Measurements from ENCODE around the gene MUL1. TPM values are rescaled to one million over a fixed set of nuclear protein-coding genes. Genes with fewer than 3 reads are reported as not detected.

Gene MUL1
- total RNA-seq, 1 donor from 2014 or later, result 19.4 TPM

DNA sequence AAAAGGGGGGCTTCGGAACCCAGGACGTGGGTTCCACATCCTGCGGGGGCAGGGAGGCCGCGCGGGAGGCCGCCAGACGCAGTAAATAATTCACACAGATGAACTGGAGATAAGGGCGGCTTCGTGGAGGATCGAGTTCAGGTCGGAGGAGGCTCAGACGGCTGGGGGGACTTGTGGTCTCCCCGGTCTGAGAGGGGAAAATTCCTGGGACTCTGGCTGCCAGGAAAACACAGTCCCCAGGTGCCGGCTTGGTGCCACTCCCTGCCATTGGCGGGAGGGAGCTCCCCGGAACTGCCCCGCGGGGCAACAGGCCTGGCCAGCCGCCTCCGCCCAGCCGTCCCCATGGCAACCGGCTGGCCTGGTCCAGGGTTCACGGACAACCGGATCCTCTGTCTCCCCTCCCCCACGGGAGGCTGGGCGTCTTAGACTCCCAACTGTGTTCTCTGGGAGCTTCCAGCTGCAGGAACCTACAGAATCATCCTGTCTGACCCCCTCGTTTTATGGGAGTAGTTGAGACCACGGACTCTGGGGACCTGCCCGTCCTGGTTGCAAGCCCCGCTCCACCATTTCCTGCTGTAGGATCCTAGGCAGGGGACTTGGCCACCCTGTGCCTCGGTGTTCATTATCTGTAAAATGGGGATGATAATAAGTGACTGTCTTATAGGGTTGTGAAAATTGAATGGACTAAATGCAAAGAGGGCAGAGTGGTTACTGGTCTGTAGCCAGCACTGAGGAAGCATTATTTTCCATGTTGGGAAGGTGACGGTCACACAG, 31.5 kb downstream of the MUL1 start:
- Mint-ChIP-seq H3K4me1 (no peaks in the 10 kb centered on the region), H3K36me3 (ENCODE audit: low read depth) (no peaks in the 10 kb centered on the region), H3K27me3 (peaks cover 66% of the 10 kb centered on the region), H3K4me3 (no peak overlapping the region), H3K27ac (no peak overlapping the region), H3K9me3 (no peaks in the 10 kb centered on the region)
- DNase-seq, result no peak
- intact Hi-C loops (cut with micrococcal nuclease), result no loop called here

DNA sequence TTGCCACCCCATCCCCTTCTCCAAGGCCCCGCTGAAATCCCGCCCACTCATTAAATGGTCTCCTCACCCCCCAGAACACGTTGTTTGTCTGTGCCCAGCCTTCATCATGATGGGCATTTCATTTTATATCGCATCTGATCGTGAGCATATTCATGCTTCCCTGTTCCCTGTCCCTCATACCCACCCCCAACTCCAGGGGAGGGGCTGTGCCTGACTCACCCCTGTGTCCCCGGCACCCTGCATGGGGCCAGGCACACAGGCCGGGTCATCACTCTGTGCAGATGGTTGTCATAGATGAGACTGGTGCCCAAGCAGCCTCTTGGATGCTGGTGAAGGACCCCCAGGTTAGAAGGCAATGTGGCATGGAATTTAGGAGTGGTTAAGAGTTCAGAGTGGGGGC, 33.0 kb downstream of the MUL1 start:
- Mint-ChIP-seq H3K4me1 (no peaks in the 10 kb centered on the region), H3K27me3 (peaks cover 57% of the 10 kb centered on the region), H3K9me3 (no peaks in the 10 kb centered on the region), H3K27ac (no peak overlapping the region), H3K4me3 (no peak overlapping the region), H3K36me3 (ENCODE audit: low read depth) (no peaks in the 10 kb centered on the region)
- intact Hi-C loops (cut with micrococcal nuclease), result no loop called here
- no peak for DNase-seq

GRCh38 chr1:20474333-20474975, 33.5 kb downstream of the MUL1 start:
- Mint-ChIP-seq H3K27me3 (peaks cover 55% of the 10 kb centered on the region), H3K9me3 (no peaks in the 10 kb centered on the region), H3K36me3 (ENCODE audit: low read depth) (no peaks in the 10 kb centered on the region), H3K4me1 (no peaks in the 10 kb centered on the region), H3K27ac (no peak overlapping the region), H3K4me3 (no peak overlapping the region)
- DNase-seq, result no peak
- intact Hi-C loops (cut with micrococcal nuclease), result no loop called here

GRCh38 chr1:20473894-20474293, 34.1 kb downstream of the MUL1 start:
- H3K27ac Mint-ChIP-seq, result no peak overlapping the region
- H3K36me3 Mint-ChIP-seq (ENCODE audit: low read depth), result no peaks in the 10 kb centered on the region
- no peak for DNase-seq
- no peak overlapping the region for H3K4me3 Mint-ChIP-seq
- no peaks in the 10 kb centered on the region for H3K9me3 Mint-ChIP-seq
- peaks cover 49% of the 10 kb centered on the region for H3K27me3 Mint-ChIP-seq
- intact Hi-C loops (cut with micrococcal nuclease), result no loop called here
- no peaks in the 10 kb centered on the region for H3K4me1 Mint-ChIP-seq

DNA sequence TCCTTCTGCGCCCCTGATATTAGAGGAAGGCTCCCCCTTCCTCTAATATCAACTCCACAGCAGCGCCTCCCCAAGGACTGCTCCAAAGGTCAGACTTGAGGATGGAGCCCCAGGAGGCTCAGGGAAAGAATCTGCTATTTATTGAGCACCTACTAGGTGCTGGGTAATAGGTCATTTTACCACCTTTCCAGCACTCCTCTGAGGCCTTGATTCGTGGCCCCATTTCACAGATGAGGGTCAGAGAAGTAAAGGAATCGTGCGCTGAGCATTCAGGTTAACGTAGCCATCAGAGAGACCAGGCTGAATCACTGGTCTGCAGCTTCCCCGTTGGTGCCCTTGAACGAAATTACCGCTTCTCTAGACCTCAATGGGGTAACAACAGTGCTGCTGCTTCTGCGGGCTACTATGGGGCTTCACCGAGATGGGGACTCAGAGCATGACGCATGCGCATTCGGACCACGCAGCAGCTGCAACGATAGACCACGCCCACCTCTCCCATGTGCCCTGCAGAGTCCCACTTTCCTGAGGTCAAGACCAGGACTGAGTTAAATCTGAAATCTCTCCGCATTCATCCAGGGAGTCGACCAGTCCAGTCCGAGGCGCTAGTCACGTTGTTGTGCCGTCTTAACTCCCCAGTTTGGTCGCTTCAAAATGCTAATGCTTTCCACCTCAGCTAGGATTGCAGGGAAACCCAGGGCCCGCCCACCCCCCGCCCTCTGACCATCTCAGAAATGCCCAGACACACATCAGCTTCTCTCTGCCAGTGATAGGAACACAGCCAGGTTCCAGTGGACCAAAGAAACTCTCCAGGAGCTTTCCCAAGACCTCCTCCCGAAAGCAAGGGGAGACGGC, 34.9 kb downstream of the MUL1 start:
- Mint-ChIP-seq H3K27ac (no peak overlapping the region), H3K4me1 (no peaks in the 10 kb centered on the region), H3K4me3 (no peak overlapping the region), H3K9me3 (no peaks in the 10 kb centered on the region), H3K36me3 (ENCODE audit: low read depth) (no peaks in the 10 kb centered on the region), H3K27me3 (peaks cover 44% of the 10 kb centered on the region)
- peak; percentile 63 for DNase-seq
- intact Hi-C loops (cut with micrococcal nuclease), result no loop called here

DNA sequence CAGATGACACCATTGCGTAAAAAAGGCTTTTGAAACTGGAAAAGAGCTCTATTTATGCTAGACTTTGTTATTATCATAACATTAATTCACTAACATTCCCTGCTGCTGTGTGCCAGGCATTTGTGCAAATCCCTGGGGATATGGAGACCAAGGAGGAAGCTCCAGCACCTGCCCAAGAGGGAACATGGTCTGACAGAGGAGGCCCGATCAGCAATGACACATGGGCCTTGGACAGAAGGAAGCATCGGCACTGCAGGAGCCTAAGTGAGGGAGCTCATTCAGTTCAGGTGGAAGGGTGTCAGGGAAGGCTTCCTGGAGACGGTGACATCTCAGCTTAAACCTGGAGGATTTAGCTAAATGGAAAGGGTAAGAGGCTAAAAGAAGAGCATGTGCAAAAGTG, 35.8 kb downstream of the MUL1 start:
- Mint-ChIP-seq H3K9me3 (no peaks in the 10 kb centered on the region), H3K27me3 (peaks cover 41% of the 10 kb centered on the region), H3K36me3 (ENCODE audit: low read depth) (no peaks in the 10 kb centered on the region), H3K4me3 (no peak overlapping the region), H3K4me1 (no peaks in the 10 kb centered on the region), H3K27ac (no peak overlapping the region)
- intact Hi-C loops (cut with micrococcal nuclease), result no loop called here
- DNase-seq, result no peak

DNA sequence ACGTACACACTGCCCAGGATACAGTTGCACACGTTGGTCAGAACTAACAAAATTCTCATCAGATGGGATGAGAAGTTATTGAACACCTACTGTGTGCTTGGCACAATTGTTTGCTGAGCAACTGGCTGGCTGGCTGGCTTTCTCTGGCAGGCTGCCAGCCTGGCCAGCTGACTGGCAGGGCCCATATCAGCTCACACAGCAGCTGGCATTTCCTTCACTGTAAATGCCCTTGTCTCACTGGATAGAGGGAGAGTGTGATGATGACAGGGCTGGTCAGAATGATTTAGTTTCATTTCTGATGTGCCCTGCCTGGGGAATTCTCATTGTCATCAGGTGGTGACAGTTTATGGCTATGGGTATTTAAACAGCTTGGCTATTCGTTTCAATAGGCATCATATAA, 37.8 kb downstream of the MUL1 start:
- no peaks in the 10 kb centered on the region for H3K9me3 Mint-ChIP-seq
- H3K4me3 Mint-ChIP-seq, result no peak overlapping the region
- no peak overlapping the region for H3K27ac Mint-ChIP-seq
- DNase-seq, result no peak
- intact Hi-C loops (cut with micrococcal nuclease), result no loop called here
- H3K27me3 Mint-ChIP-seq, result peaks cover 31% of the 10 kb centered on the region
- H3K36me3 Mint-ChIP-seq (ENCODE audit: low read depth), result no peaks in the 10 kb centered on the region
- peaks cover 5% of the 10 kb centered on the region for H3K4me1 Mint-ChIP-seq

DNA sequence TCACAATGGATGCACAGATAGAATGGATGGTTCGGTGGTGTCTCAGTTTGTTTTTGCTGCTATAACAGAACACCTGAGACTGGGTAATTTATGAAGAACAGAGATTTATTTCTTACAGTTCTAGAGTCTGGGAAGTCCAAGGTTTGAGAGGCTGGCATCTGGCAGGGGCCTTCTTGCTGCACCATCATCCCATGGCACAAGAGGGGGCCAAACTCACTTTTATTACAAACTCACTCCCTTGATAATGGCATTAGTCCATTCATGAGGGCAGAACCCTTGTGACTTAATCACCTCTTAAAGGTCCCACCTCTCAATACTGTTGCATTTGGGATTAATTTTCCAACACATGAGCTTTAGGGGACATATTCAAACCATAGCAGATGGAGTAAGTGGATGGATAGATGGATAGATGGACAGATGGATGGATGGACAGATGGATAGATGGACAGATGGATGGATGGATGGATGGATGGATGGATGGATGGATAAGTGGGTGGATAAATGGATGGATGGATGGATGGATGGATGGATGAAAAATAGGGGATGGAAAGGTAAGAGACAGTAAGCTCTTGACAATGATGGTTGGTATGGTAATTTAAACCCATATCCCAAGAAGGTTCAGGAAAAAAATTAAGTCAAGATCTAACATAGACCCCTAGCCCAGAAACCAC, 38.4 kb downstream of the MUL1 start:
- Mint-ChIP-seq H3K9me3 (no peaks in the 10 kb centered on the region), H3K36me3 (ENCODE audit: low read depth) (no peaks in the 10 kb centered on the region), H3K27me3 (peaks cover 24% of the 10 kb centered on the region), H3K4me1 (peaks cover 5% of the 10 kb centered on the region), H3K27ac (no peak overlapping the region), H3K4me3 (no peak overlapping the region)
- intact Hi-C loops (cut with micrococcal nuclease), result no loop called here
- DNase-seq, result no peak

- H3K4me3 Mint-ChIP-seq, result no peak overlapping the region
- no peak overlapping the region for H3K27ac Mint-ChIP-seq
- DNase-seq, result no peak
- no peaks in the 10 kb centered on the region for H3K9me3 Mint-ChIP-seq
- H3K36me3 Mint-ChIP-seq (ENCODE audit: low read depth), result no peaks in the 10 kb centered on the region
- intact Hi-C loops (cut with micrococcal nuclease), result no loop called here
- H3K4me1 Mint-ChIP-seq, result peaks cover 5% of the 10 kb centered on the region
- peaks cover 14% of the 10 kb centered on the region for H3K27me3 Mint-ChIP-seq
Observed at GRCh38 chr1:20466273-20466672, 41.7 kb downstream of the MUL1 start.

GRCh38 chr1:20465187-20465586, 42.8 kb downstream of the MUL1 start:
- Mint-ChIP-seq H3K4me3 (no peak overlapping the region), H3K4me1 (peaks cover 5% of the 10 kb centered on the region), H3K9me3 (no peaks in the 10 kb centered on the region), H3K27ac (no peak overlapping the region), H3K27me3 (peaks cover 15% of the 10 kb centered on the region), H3K36me3 (ENCODE audit: low read depth) (no peaks in the 10 kb centered on the region)
- DNase-seq, result no peak
- intact Hi-C loops (cut with micrococcal nuclease), result no loop called here

DNA sequence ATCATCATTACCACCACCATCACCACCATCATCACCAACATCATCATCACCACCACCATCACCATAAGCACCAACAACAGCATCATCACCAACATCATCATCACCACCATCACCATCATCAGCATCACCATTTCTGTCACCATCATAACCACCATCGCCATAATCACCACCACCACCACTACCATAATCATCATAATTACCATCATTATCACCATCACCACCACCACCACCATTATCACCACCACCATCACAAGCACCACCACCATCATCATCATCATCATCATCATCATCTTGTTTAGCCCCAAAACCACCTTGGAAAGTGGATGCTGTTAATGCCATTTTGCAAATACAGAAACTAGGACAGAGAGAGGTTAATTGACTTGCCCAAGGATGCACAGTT, 44.4 kb downstream of the MUL1 start:
- peaks cover 20% of the 10 kb centered on the region for H3K27me3 Mint-ChIP-seq
- H3K4me3 Mint-ChIP-seq, result no peak overlapping the region
- no peaks in the 10 kb centered on the region for H3K9me3 Mint-ChIP-seq
- no peaks in the 10 kb centered on the region for H3K36me3 Mint-ChIP-seq (ENCODE audit: low read depth)
- no peak overlapping the region for H3K27ac Mint-ChIP-seq
- no peak for DNase-seq
- H3K4me1 Mint-ChIP-seq, result peaks cover 5% of the 10 kb centered on the region
- intact Hi-C loops (cut with micrococcal nuclease), result no loop called here

DNA sequence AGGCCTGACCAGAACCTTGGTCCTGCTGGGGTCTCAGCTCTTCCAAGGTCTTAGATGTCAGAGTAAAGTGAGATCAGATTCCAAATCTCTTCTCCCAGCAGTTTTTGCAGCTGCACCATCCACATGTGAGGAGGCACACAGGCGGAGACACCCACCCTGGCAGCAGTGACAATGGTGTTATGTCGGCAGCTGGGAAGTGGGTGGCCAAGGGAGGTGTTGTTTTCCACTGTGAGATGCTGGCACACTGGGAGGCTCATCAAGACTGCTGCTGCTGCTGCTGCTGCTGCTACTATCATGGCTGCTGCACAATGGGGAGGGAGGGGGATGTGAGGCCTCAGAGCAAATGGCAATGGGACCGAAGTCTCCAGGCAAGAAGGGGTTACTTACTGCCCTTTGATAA, 45.6 kb downstream of the MUL1 start:
- peaks cover 5% of the 10 kb centered on the region for H3K4me1 Mint-ChIP-seq
- H3K9me3 Mint-ChIP-seq, result no peaks in the 10 kb centered on the region
- intact Hi-C loops (cut with micrococcal nuclease), result no loop called here
- H3K4me3 Mint-ChIP-seq, result no peak overlapping the region
- no peaks in the 10 kb centered on the region for H3K36me3 Mint-ChIP-seq (ENCODE audit: low read depth)
- no peak overlapping the region for H3K27ac Mint-ChIP-seq
- peaks cover 19% of the 10 kb centered on the region for H3K27me3 Mint-ChIP-seq
- DNase-seq, result no peak

- Mint-ChIP-seq H3K27ac (no peak overlapping the region), H3K36me3 (ENCODE audit: low read depth) (no peaks in the 10 kb centered on the region), H3K4me3 (no peak overlapping the region), H3K4me1 (no peaks in the 10 kb centered on the region), H3K9me3 (no peaks in the 10 kb centered on the region), H3K27me3 (peaks cover 12% of the 10 kb centered on the region)
- intact Hi-C loops (cut with micrococcal nuclease), result no loop called here
- DNase-seq, result no peak
Observed at GRCh38 chr1:20458717-20459116, 49.2 kb downstream of the MUL1 start.

- Mint-ChIP-seq H3K27ac (no peak overlapping the region), H3K36me3 (ENCODE audit: low read depth) (no peaks in the 10 kb centered on the region), H3K4me1 (no peaks in the 10 kb centered on the region), H3K4me3 (no peak overlapping the region), H3K27me3 (peaks cover 13% of the 10 kb centered on the region), H3K9me3 (no peaks in the 10 kb centered on the region)
- intact Hi-C loops (cut with micrococcal nuclease), result no loop called here
- DNase-seq, result no peak
Observed at GRCh38 chr1:20454004-20454403, 53.9 kb downstream of the MUL1 start.
